ENCODE results near the gene PDCD1LG2.

DNA sequence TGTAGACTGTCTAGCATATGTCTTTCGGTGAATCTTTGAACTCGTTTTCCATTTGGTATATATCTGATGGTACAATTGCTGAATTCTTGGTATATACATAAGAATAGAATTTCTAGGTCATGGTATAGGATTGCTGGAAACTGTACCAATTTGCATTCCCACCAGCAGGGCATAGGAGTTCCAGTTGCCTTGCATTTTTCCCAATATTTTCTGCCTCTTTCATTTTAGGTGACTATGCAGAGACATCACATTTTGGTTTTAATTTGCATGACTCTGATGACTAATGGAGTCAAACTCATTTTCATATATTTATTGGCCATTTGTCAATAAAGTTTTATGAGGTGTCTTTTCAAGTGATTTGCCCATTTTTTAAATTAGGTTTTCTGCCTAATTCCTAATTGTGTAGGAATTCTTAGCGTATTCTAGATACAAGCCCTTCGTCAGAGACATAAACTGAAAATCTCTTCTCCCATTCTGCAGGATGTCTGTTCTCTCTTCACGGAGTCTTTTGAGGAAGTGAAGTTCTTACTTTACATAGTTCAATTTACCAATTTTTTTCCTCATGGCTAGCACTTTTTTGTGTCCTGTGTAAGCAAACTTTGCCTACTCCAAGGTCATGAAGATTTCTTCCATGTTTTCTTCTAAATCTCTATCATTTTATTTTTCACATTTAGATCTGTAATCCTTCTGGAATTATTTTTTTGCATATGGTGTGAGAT lies 28.9 kb upstream of the PDCD1LG2 start:
- TF ChIP-seq, protein P1, sequence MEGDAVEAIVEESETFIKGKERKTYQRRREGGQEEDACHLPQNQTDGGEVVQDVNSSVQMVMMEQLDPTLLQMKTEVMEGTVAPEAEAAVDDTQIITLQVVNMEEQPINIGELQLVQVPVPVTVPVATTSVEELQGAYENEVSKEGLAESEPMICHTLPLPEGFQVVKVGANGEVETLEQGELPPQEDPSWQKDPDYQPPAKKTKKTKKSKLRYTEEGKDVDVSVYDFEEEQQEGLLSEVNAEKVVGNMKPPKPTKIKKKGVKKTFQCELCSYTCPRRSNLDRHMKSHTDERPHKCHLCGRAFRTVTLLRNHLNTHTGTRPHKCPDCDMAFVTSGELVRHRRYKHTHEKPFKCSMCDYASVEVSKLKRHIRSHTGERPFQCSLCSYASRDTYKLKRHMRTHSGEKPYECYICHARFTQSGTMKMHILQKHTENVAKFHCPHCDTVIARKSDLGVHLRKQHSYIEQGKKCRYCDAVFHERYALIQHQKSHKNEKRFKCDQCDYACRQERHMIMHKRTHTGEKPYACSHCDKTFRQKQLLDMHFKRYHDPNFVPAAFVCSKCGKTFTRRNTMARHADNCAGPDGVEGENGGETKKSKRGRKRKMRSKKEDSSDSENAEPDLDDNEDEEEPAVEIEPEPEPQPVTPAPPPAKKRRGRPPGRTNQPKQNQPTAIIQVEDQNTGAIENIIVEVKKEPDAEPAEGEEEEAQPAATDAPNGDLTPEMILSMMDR (conservative IDR thresholded peaks at IDR 0.05; ENCODE audit: low read depth, low read length): no peak
- no peak for TF ChIP-seq EZH2 (IDR thresholded peaks at IDR 0.05; ENCODE audit: borderline replicate concordance, low read depth, low read length, poor library complexity, severe bottlenecking)
